T47D (cell line): Measurements from ENCODE around the gene CTNNA2.

Source experiments
- DNase-seq, 2 experiments: peaks; one replicate each; pipeline versions ENCODE4 v3.0.0 to v3.0.0-alpha.2; 2011 to 2012; ENCODE audit warnings: low read depth in 1 of 2, low spot score in 1 of 2
- JUND ChIP-seq: IDR thresholded peaks from 2 replicates; pipeline ENCODE4 v1.6.1; 2012; ENCODE audit warnings: low read depth
- in situ Hi-C: cut with HindIII; loops from 2 replicates; pipeline ENCODE4 v1.10.0; 2016; ENCODE audit warnings: low sequenced_read_pairs, low pct_unique_long_range_greater_than_20kb

Gene CTNNA2

DNA sequence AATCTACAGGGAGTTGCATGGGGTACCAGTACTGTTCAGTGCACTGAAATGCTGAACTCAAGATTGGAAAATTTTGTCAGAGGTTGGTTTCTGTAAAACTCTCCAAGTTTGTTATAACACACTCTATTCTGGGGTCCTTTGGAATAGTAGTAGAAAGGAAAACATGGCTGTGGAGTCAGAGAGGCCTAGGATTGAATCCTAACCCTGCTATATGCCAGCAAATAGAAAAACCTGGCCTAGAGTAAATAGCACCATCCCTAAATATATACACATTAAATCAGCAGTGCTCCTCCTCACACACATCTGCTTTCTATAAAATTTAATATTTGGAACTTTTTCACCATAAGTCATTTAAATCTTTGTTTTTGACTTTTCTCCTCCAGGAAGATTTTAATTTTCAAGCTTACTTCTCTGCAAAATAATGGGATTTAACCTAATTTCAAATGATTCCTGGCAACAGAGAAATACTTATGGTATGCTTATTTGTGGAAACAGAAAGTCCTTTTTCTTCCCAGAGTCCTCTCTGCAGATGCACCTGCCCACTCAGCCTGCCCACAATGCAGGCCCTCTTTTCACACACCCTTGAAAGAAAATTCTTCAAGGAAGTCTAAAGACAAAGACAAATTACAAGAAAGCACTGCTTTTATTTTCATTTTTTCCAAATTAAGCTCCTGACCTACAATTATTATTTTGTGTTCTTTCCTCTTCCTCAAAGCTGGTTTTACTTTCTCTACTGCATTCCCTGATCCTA lies 989.2 kb downstream of the CTNNA2 start:
- no peak for DNase-seq
- TF ChIP-seq JUND = no peak
- in situ Hi-C loops = no loop called here

DNA sequence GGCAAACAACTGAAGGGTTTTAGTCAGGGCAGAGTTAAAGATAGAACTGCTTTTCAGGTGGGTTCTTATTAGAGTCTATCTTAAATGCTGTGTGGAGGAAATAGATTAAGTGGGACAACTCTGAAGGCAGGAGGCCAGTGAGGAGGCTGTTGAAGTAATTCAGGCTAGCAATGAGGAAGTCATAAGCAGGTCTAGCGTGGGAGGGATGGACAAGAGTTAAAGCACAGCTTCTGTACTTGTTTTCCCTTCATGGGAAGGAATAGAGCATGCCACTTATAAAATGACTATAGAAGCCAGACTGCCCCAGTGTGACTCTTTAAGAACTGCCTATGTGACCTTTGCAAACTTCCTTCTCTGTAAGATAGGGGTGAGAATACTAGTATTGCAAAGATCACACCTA lies 993.7 kb downstream of the CTNNA2 start:
- TF ChIP-seq JUND = no peak
- in situ Hi-C loops = no loop called here
- no peak for DNase-seq

DNA sequence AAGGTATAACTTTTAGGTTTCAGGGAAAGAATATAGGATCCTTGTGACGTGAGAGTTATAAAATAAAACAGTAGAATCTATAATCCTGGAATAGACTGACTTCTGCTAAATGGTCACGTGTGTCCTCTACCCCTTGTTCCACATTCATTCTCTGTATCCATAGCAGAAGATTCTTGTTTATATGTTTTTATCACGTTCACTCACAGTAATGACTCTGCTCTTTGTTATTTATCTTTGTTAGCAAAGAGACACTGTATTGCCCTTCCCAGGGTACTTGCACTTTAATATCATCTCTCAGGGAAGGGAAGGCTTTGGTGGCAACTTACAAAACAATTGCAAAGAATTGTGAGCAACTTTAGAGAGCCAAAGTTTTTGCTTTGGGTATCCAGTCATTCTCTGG lies 997.9 kb downstream of the CTNNA2 start:
- in situ Hi-C loops = no loop called here
- no peak for TF ChIP-seq JUND
- no peak for DNase-seq

DNA sequence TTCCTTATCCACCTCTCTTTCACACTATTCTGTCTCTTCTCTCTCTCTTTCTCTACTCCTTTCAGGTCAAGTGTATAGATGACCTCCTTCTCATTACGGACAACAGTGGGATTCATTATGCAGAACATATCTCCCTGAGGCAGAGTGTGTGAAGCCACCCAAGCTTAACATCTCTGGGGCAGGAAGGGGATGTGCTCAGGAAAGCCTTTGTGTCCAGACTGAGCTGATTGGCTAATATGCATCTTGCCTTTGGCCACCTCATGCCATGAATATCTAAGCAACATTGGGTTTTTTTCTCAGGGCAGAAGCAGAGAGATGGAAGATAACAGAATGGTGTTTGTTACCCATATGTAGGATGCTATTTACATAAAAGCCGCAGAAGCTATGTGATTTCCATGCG lies 1003.1 kb downstream of the CTNNA2 start:
- no peak for DNase-seq
- in situ Hi-C loops = no loop called here
- no peak for TF ChIP-seq JUND

DNA sequence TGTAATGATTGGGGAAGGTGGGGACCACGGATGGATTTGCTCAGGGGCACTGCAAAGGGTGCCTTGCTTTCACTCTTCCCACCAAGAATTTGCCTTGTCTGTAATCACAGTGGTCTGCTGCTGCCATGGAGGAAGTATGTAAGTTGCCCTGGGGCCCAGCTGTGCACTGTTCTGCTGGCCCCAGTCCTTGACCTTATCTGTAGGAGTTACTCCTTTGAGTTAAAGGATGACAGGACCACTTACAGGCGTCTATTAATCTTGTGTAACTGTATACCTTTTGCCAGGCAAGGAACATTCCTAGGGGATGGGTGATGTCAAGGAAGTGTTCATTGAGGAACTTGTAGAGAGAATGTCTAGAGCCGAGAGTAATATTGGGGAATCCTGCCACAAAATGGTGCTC lies 1004.5 kb downstream of the CTNNA2 start:
- in situ Hi-C loops = no loop called here
- TF ChIP-seq JUND = no peak
- DNase-seq = no peak

DNA sequence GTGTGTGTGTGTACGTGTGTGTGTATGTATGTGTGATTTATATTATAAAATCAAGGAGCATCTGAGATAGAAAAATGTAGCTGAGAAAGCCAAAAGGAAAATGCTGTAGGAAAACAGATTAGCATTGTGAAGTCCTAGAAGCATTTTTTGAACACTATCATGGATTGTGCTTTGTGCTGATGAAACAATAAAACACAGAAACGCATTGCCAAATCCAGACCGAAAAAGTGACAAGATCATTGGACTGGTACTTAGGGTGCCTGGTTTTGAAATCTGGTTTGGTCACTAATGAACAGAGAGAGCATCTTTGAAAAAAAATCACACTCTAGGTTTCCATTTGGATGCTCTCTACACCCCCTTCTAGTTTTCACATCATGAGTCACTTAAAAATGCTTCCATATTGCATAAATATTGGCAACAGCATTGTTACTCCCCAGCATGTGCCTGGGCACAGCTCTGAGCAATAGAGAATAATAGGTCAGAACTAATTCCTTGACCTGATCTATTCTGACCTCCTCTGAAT lies 1006.3 kb downstream of the CTNNA2 start:
- TF ChIP-seq JUND = no peak
- in situ Hi-C loops = no loop called here
- no peak for DNase-seq

DNA sequence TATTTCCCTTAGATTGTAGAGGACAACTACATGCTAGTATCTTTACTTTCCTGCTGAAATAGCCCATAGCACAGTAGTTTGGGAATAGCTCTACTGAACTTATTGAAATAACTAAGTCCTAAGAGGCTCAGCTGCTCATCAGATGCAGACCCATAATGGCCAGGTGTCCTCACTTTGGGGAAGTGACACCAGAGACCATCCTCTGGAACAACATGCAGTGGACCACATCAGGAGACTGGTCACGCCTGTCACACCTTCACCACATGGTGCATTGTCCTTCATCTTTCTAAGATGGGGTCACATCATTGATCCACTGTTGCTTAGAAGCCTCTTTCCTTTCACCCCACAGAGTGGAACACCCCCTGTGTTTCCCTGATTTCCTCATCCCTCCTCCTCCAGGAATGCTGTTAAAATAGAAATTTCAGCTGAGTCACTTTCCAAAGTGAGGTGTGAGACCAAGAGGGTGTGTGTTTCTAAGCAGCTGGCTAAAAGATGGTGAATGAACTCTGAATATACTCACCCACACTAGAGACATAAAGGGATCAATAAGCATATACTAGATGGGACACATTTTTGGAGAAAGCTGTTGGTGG lies 1006.9 kb downstream of the CTNNA2 start:
- TF ChIP-seq JUND = no peak
- in situ Hi-C loops = no loop called here

DNA sequence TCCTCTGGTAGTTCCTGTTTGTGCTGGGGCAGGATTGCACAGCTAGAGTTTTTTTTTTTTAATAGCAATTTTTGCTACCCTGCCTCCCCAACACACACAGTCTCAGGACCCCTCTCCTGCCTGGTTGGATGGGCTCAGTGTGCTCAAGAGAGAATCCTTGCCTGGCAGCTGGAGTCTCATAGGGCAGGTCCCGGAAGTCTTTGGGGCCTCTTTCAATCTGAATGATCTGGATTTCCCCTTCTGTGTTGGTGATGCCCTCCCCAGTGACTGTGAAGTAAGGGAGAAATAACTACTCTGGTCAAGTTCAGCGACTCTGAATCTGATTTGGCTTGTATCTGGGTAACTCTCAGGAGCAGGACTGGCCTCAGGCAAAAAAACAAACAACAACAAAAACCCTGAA lies 1012.3 kb downstream of the CTNNA2 start:
- in situ Hi-C loops = no loop called here
- no peak for DNase-seq
- no peak for TF ChIP-seq JUND

More for the DNA sequence above, 1006.9 kb downstream of the CTNNA2 start:
- no peak for DNase-seq

DNA sequence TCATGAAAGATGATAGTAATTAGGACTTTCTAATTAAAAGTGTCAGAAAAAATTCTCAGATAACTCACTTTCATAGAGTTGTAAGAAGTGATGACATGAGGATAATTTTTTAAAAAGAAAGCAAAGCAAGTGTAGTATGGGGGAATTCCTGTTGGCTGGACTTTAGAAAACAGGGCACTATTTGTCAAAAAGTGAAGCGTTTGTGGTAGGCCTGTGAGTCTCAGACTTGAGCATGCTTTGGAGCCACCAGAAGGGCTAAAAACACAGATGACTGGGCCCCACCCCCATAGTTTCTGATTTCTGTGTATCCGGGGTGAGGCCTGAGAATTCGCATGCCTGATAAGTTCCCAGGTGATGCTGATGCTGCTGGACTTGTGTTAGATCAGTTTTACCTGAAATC lies 1014.3 kb downstream of the CTNNA2 start:
- in situ Hi-C loops = no loop called here
- TF ChIP-seq JUND = no peak

DNA sequence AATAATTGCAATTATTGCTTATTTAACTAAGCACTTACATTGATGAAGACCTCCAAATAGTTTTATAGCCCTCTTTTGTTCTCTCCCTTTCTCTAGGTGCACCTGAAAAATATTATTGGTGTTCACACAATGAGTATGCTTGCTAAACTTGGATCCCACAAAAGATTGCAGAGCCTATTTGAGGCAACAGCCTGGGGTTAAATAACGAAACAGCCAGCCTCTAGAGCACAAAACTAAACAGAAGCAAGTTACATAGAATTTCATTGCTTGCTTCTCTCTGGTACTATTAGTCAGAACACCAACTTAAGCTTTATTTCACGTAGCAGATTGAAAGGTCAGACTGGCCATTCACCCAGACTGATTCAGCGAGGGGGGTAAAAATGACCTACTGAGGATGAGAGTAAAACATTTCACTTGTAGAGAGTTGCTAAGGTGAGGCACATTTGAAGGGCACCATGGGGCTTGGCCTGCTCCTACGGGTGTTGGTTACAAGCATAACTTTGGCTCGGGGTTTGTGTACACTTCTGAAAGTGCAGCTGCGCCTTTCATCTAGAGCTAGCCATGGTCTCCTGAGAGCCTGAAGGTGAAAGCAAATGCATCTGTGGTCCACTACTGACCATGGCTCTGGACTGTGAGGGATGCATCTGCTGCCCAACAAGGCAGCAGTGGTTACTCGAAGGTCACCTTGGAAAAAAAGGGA lies 1016.8 kb downstream of the CTNNA2 start:
- TF ChIP-seq JUND = no peak
- DNase-seq = no peak
- in situ Hi-C loops = no loop called here

More for the DNA sequence above, 1014.3 kb downstream of the CTNNA2 start:
- DNase-seq = no peak

DNA sequence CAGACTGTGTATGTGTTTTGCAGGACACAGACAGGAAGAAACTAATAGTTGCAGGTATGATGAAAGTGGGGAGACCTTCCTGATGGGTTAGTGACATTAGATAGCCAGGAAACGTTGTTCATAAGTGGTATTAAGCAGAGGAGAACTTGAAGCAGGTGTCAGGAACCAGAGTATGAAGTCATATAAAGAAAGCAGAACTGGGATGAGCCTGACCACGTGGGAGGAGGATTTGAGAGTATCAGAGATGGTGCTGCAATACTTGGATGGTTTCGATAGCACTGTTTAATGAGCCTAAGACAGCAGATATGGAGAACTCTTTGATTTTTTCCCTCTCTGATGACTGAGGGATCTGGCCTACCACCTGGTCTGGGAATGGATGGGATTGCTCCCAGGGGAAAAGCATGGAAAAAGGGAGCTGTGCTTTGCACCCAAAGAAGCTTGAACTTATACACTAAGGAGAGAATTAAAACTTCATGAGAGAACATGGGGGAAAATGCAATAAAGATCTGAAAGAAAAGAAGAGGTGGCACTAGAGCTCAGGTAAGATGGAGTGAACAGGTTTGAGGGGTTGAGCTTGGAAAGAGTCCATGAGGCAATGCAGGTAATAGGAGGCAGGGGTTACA lies 1017.7 kb downstream of the CTNNA2 start:
- in situ Hi-C loops = no loop called here

DNA sequence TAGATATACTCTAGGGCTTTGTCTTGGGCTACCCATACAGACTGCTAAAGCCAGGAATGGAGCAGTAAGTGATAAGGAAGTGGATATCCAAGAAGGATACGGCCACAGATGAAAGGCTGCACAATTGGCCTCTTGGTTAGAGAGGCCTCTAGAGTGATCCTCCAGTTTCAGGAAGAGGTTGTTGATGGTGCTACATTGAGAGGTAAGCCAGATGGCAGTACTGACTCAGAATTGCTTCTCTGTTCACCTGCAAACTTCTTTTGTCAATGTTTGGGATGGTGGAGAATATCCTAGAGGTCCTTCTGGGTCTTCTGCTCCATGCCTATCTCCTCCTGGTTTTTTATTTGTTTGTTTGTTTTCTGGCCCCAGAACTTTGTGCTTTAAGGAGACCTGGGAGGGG lies 1018.5 kb downstream of the CTNNA2 start:
- TF ChIP-seq JUND = no peak
- DNase-seq = no peak
- in situ Hi-C loops = no loop called here

More for the DNA sequence above, 1017.7 kb downstream of the CTNNA2 start:
- TF ChIP-seq JUND = no peak
- DNase-seq = no peak
